WTC11 (cell line): ENCODE results near the gene PLPPR1.

Experiments used
- ATF1 ChIP-seq: sonication (generic); formaldehyde crosslinking; IDR thresholded peaks from 2 replicates; pipeline ENCODE4 v1.8.1; 2023; ENCODE audit warnings: mild to moderate bottlenecking, moderate library complexity, missing genetic modification reagents
- NR3C1 ChIP-seq: sonication (generic); formaldehyde crosslinking; conservative IDR thresholded peaks from 2 replicates; pipeline ENCODE4 v1.8.1; 2023; ENCODE audit warnings: low read depth, mild to moderate bottlenecking, missing genetic modification reagents

GRCh38 chr9:101341958-101342357 lies 313.4 kb downstream of the PLPPR1 start:
- TF ChIP-seq NR3C1 (CRISPR knock-in tag) (no peak), ATF1 (no peak)
